ENCODE measurements around the gene C2CD4C. TPM values are rescaled to one million over a fixed set of nuclear protein-coding genes. Genes with fewer than 3 reads are reported as not detected.
A peak's percentile ranks its signal among the peaks of the same experiment; 100 is the strongest.

Gene C2CD4C
- total and polyA plus RNA-seq, 10 donors, result 0.23 to 2.1 (median 0.77) TPM; not detected in 1

DNA sequence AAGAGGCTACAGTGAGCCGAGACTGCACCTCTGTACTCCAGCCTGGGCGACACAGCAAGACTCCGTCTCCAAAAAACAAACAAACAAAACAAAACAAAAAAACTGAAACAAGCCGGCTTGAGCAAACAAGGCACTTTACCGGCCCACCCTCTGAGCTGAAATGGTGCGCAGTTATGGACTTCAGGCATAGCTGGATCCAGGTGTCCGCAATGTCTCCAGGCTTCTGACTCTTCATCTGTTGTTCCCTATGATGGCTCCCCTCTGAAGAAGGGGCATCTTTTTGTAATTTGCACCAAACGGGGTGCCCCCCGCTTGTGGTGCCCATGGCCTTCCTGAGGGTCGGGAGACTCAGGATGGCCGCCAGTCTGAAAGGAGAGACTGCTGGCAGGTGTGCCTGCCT is 6.2 kb downstream of the C2CD4C start:
- Histone ChIP-seq H3K27ac (no peak overlapping the region), H3K9me3 (no peaks in the 10 kb centered on the region), H3K36me3 (no peaks in the 10 kb centered on the region), H3K4me1 (peaks cover 0 to 4% (median 0%) of the 10 kb centered on the region in 6 donors), H3K27me3 (replicated peaks in 1 of 7) (peaks cover 0 to 78% (median 46%) of the 10 kb centered on the region in 7 donors), H3K4me3 (no peak overlapping the region)
- intact Hi-C loops (cut with DNase I; ENCODE audit: low total_unique reads), result no loop called here
- TF ChIP-seq, protein P1, sequence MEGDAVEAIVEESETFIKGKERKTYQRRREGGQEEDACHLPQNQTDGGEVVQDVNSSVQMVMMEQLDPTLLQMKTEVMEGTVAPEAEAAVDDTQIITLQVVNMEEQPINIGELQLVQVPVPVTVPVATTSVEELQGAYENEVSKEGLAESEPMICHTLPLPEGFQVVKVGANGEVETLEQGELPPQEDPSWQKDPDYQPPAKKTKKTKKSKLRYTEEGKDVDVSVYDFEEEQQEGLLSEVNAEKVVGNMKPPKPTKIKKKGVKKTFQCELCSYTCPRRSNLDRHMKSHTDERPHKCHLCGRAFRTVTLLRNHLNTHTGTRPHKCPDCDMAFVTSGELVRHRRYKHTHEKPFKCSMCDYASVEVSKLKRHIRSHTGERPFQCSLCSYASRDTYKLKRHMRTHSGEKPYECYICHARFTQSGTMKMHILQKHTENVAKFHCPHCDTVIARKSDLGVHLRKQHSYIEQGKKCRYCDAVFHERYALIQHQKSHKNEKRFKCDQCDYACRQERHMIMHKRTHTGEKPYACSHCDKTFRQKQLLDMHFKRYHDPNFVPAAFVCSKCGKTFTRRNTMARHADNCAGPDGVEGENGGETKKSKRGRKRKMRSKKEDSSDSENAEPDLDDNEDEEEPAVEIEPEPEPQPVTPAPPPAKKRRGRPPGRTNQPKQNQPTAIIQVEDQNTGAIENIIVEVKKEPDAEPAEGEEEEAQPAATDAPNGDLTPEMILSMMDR (IDR thresholded peaks at IDR 0.05 in 8 of 11, conservative IDR thresholded peaks at IDR 0.05 in 3 of 11), result no peak
- no peak for TF ChIP-seq POLR2AphosphoS5 (IDR thresholded peaks at IDR 0.05)
- TF ChIP-seq POLR2A (IDR thresholded peaks at IDR 0.05), result no peak
- DNase-seq, result no peak
- 90 to 93% (median 91%) methylated on average over 7 to 11 of the region's 11 CpGs for WGBS, 5 donors

DNA sequence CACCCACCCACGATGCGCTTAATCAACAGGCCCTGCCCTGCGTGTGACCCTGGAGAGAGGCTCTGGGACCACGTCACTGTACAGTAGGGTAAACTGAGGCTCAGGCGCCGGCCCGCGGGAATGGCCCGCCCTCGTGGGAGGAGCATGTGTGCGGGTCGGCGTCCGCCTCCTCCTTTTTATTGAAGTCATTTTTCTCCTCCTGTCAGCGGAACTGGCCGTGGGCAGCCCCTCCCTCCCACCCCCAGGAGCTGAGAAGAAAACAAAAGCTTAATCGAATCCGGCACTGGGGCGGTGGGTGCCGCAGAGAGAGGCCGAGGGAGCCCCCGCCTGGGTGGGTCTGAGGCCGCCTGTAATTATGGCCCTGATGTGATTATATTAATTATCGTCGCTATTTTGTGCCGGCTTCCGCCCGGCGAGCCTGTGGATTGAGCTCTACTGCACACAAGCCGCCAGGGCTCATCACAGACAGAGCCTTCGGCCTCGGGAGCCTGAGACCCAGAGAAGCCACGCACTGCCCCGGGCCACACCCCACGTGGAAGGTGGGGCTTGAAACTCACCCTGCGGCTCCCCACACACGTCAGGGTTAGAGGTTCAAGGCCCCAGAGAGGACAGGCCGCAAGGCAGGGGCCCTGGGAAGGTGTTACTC is 7.0 kb downstream of the C2CD4C start:
- TF ChIP-seq POLR2A (IDR thresholded peaks at IDR 0.05) (no peak), POLR2AphosphoS5 (IDR thresholded peaks at IDR 0.05) (no peak)
- TF ChIP-seq, protein P1 (IDR thresholded peaks at IDR 0.05 in 8 of 11, conservative IDR thresholded peaks at IDR 0.05 in 3 of 11), result no peak
- no peak overlapping the region for H3K4me3 ChIP-seq
- WGBS, 5 donors, result 50 to 71% (median 56%) methylated on average over 24 to 38 of the region's 38 CpGs

DNA sequence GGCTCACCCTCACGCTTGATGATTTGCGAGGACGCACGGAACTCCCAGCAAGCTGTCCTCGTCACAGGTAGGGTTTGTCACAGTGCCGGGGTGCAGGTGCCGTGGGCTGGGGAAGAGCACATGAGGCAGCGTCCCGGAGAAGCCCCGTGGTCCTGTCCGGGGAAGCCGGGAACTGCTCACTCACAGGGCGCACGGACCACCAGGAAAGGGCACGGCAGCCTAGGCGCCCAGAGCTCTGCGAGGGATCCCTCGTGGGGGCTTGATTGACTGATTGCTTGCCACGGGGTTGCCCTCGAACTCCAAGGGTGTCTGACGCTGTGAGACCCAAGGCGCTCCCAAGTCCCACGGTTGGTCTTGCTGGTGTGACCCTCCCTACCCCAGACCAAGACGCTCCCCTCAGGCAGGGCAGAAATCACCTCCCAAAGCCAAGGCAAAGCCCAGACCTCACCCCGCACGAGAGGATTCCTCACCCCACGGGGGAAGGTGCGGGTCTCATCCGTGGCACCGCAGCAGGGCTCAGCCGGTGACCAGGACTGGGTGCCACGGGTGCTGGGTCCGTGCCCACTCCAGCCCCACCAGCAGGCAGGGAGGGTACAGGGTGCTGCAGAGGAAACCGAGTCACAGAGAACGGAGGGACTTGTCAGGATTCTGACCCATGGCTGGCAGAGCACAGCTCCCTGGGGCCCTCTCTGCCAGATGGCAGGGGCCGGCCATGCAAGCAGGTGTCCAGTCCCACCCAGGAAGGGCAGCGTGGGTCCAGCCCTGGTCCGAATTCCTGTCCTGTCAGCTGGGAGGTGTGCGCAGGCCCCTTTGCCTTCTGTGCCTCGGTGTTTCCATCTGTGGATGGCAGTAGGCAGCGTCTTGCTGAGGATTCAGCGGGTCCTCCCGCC is 7.7 kb downstream of the C2CD4C start:
- H3K27ac ChIP-seq, result no peak overlapping the region
- peak; percentile 51 for DNase-seq
- no peaks in the 10 kb centered on the region for H3K4me1 ChIP-seq
- H3K4me3 ChIP-seq, result no peak overlapping the region
- H3K36me3 ChIP-seq, result no peaks in the 10 kb centered on the region
- H3K9me3 ChIP-seq, result no peaks in the 10 kb centered on the region
- peaks cover 0 to 69% (median 32%) of the 10 kb centered on the region in 7 donors for H3K27me3 ChIP-seq (replicated peaks in 1 of 7)
- 84 to 91% (median 86%) methylated on average over 23 to 43 of the region's 43 CpGs for WGBS, 5 donors
- TF ChIP-seq POLR2AphosphoS5 (IDR thresholded peaks at IDR 0.05), result no peak
- no peak for TF ChIP-seq POLR2A (IDR thresholded peaks at IDR 0.05)
- TF ChIP-seq, protein P1 (IDR thresholded peaks at IDR 0.05 in 8 of 11, conservative IDR thresholded peaks at IDR 0.05 in 3 of 11), result no peak
- intact Hi-C loops (cut with DNase I; ENCODE audit: low total_unique reads), result no loop called here

More for the DNA sequence above, 7.0 kb downstream of the C2CD4C start:
- H3K27ac ChIP-seq, result no peak overlapping the region
- H3K4me1 ChIP-seq, result no peaks in the 10 kb centered on the region
- peaks cover 0 to 76% (median 38%) of the 10 kb centered on the region in 7 donors for H3K27me3 ChIP-seq (replicated peaks in 1 of 7)
- H3K9me3 ChIP-seq, result no peaks in the 10 kb centered on the region
- peak; percentile 53 for DNase-seq
- no peaks in the 10 kb centered on the region for H3K36me3 ChIP-seq
- intact Hi-C loops (cut with DNase I; ENCODE audit: low total_unique reads), result no loop called here

DNA sequence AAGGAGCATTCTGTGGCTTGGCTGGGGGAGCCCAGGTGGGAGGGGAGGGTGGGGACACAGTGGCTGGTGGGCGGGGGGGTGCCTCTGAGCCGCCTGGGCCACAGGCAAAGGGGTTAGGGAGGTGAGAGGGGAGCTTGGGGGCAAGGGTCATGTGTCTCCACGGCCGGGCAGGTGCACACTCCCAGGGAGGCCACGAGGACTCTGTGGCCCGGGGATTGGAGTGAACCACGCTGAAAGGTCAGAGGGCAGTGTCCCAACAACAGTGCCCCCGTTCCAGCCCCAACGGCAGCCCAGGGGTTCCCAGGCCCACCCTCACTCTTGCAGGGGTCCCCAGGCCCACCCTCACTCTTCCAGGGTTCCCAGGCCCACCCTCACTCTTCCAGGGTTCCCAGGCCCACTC is 9.6 kb downstream of the C2CD4C start:
- H3K9me3 ChIP-seq, result peaks cover 0 to 8% (median 0%) of the 10 kb centered on the region in 8 donors
- peaks cover 0 to 54% (median 25%) of the 10 kb centered on the region in 7 donors for H3K27me3 ChIP-seq (replicated peaks in 1 of 7)
- TF ChIP-seq, protein P1 (IDR thresholded peaks at IDR 0.05 in 8 of 11, conservative IDR thresholded peaks at IDR 0.05 in 3 of 11), result no peak
- no peak for TF ChIP-seq POLR2AphosphoS5 (IDR thresholded peaks at IDR 0.05)
- no peak for TF ChIP-seq POLR2A (IDR thresholded peaks at IDR 0.05)
- intact Hi-C loops (cut with DNase I; ENCODE audit: low total_unique reads), result no loop called here
- WGBS, 5 donors, result 76 to 91% (median 86%) methylated on average over 8 to 9 of the region's 9 CpGs
- DNase-seq, result no peak
- no peaks in the 10 kb centered on the region for H3K36me3 ChIP-seq
- H3K4me1 ChIP-seq, result no peaks in the 10 kb centered on the region
- H3K27ac ChIP-seq, result no peak overlapping the region
- no peak overlapping the region for H3K4me3 ChIP-seq
